H1 (cell line): ENCODE data around the gene HMCN2. TPM values are rescaled to one million over a fixed set of nuclear protein-coding genes. Genes with fewer than 3 reads are reported as not detected.

Experiments used
- CTCF ChIA-PET: fragments of 300-600 bp; sonication (Branson Sonifier 250); formaldehyde crosslinking; loops from one replicate; lab custom pipeline; 2021; ENCODE audit not compliant: partially characterized antibody; lab: Charles Lee
- POLR2A ChIA-PET: fragments of 300-600 bp; sonication (Branson Sonifier 250); formaldehyde crosslinking; loops from one replicate; lab custom pipeline; 2021; ENCODE audit warnings: inconsistent platforms; ENCODE audit not compliant: partially characterized antibody; lab: Charles Lee
- DNase-seq, 2 experiments: peaks; one replicate each; pipeline versions ENCODE4 v3.0.0 to v3.0.0-alpha.2; 2010 to 2022; ENCODE audit warnings: low spot score in 2 of 2, low read depth in 1 of 2, mixed read lengths in 1 of 2
- FAIRE-seq: peaks from 2 replicates; lab custom pipeline; 2011; peaks lifted over from hg19 to GRCh38; lab: Jason Lieb, UNC
- H2AFZ ChIP-seq: 2 replicates; pipeline ENCODE4 v1.8.1; 2012; ENCODE audit warnings: low read length, inconsistent platforms
- H2AK5ac ChIP-seq: 2 replicates; pipeline ENCODE4 v1.6.1; 2013; ENCODE audit warnings: low read depth, low read length
- H2BK120ac ChIP-seq: replicated peaks from 2 replicates; pipeline ENCODE3; 2013; ENCODE audit warnings: low read depth, low read length, inconsistent platforms
- H2BK12ac ChIP-seq: 2 replicates; pipeline ENCODE4 v1.6.1; 2013; ENCODE audit warnings: low read depth, low read length
- H2BK15ac ChIP-seq: 2 replicates; pipeline ENCODE4 v1.6.1; 2013; ENCODE audit warnings: low read length
- H2BK20ac ChIP-seq: 2 replicates; pipeline ENCODE4 v1.6.1; 2013; ENCODE audit warnings: low read length
- H2BK5ac ChIP-seq: 2 replicates; pipeline ENCODE4 v1.6.1; 2013; ENCODE audit warnings: low read depth, low read length
- H3K14ac ChIP-seq: 2 replicates; pipeline ENCODE4 v1.6.1; 2013; ENCODE audit warnings: inconsistent platforms; ENCODE audit not compliant: insufficient read length
- H3K18ac ChIP-seq: 2 replicates; pipeline ENCODE4 v1.6.1; 2013; ENCODE audit warnings: low read length; ENCODE audit errors: extremely low read depth
- H3K23ac ChIP-seq: 2 replicates; pipeline ENCODE4 v1.6.1; 2013; ENCODE audit warnings: inconsistent platforms; ENCODE audit not compliant: insufficient read length
- H3K23me2 ChIP-seq: 2 replicates; pipeline ENCODE4 v1.6.1; 2013; ENCODE audit warnings: low read depth, low read length
- H3K27ac ChIP-seq: 2 replicates; pipeline ENCODE4 v1.6.1; 2011; ENCODE audit warnings: low read depth, low read length, inconsistent platforms
- H3K27me3 ChIP-seq, 4 experiments: replicated peaks in 1 of 4; 1 replicate in 1 of 4; 2 replicates in 3 of 4; pipeline versions ENCODE4 v1.6.1 to v1.8.1; 2011 to 2013; ENCODE audit warnings: low read length in 3 of 4, mild to moderate bottlenecking in 3 of 4, inconsistent platforms in 2 of 4, mixed read lengths in 2 of 4, moderate library complexity in 1 of 4; ENCODE audit not compliant: control insufficient read depth in 3 of 4, insufficient read depth in 3 of 4; ENCODE audit errors: extremely low read depth in 1 of 4
- H3K36me3 ChIP-seq, 4 experiments: 2 replicates each; pipeline versions ENCODE4 v1.6.1 to v1.8.1; 2011 to 2013; ENCODE audit warnings: mild to moderate bottlenecking in 4 of 4, low read length in 3 of 4, moderate library complexity in 2 of 4, control low read depth in 1 of 4, inconsistent platforms in 1 of 4; ENCODE audit not compliant: insufficient read depth in 4 of 4, control insufficient read depth in 2 of 4
- H3K4ac ChIP-seq: replicated peaks from 2 replicates; pipeline ENCODE3; 2013; ENCODE audit warnings: low read length, low read depth, mixed read lengths, inconsistent platforms; ENCODE audit not compliant: insufficient read length
- H3K4me1 ChIP-seq, 4 experiments: replicated peaks in 1 of 4; 1 replicate in 1 of 4; 2 replicates in 3 of 4; pipeline versions ENCODE4 v1.6.1 to v1.8.1; 2011 to 2013; ENCODE audit warnings: low read length in 3 of 4, inconsistent platforms in 2 of 4, mixed read lengths in 1 of 4; ENCODE audit not compliant: insufficient read depth in 4 of 4, control insufficient read depth in 3 of 4
- H3K4me2 ChIP-seq, 2 experiments: 2 replicates each; pipeline versions ENCODE4 v1.6.1 to v1.8.1; 2011 to 2013; ENCODE audit warnings: low read depth in 2 of 2, low read length in 2 of 2, control low read depth in 1 of 2, inconsistent platforms in 1 of 2, mild to moderate bottlenecking in 1 of 2; ENCODE audit not compliant: insufficient read depth in 1 of 2
- H3K4me3 ChIP-seq, 4 experiments: fragments of 200-600, 300-600 bp in 1 of 4; sonication (generic), shearing (Covaris generic), sonication (Bioruptor Twin) in 1 of 4; 2 replicates each; pipeline versions ENCODE4 v1.5.1 to v1.8.1; 2011 to 2016; ENCODE audit warnings: low read length in 4 of 4, low read depth in 3 of 4, control low read depth in 2 of 4, inconsistent platforms in 2 of 4, mild to moderate bottlenecking in 2 of 4, mixed read lengths in 1 of 4, moderate library complexity in 1 of 4; ENCODE audit not compliant: insufficient read depth in 2 of 4; ENCODE audit errors: extremely low read depth in 1 of 4
- H3K56ac ChIP-seq: replicated peaks from 2 replicates; pipeline ENCODE3; 2013; ENCODE audit warnings: low read depth, mild to moderate bottlenecking, mixed read lengths, low read length, inconsistent platforms; ENCODE audit not compliant: insufficient read length
- H3K79me1 ChIP-seq: 2 replicates; pipeline ENCODE4 v1.6.1; 2013; ENCODE audit warnings: low read depth, low read length, control low read depth
- H3K79me2 ChIP-seq, 2 experiments: 2 replicates each; pipeline versions ENCODE4 v1.6.1 to v1.8.1; 2012 to 2013; ENCODE audit warnings: low read length in 2 of 2, mild to moderate bottlenecking in 2 of 2, inconsistent platforms in 1 of 2; ENCODE audit not compliant: insufficient read depth in 2 of 2, control insufficient read depth in 1 of 2
- H3K9ac ChIP-seq, 4 experiments: replicated peaks in 1 of 4; 1 replicate in 1 of 4; 2 replicates in 3 of 4; pipeline versions ENCODE4 v1.6.1 to v1.8.1; 2011 to 2013; ENCODE audit warnings: low read depth in 3 of 4, low read length in 3 of 4, control low read depth in 2 of 4, mild to moderate bottlenecking in 2 of 4, moderate library complexity in 2 of 4, inconsistent platforms in 1 of 4; ENCODE audit errors: extremely low read depth in 1 of 4
- H3K9me3 ChIP-seq, 2 experiments: 2 replicates each; pipeline versions ENCODE4 v1.6.1 to v1.8.1; 2012 to 2013; ENCODE audit warnings: mild to moderate bottlenecking in 2 of 2, moderate library complexity in 2 of 2, control low read depth in 1 of 2, inconsistent platforms in 1 of 2, low read depth in 1 of 2, low read length in 1 of 2, mixed read lengths in 1 of 2; ENCODE audit not compliant: insufficient read depth in 2 of 2
- H4K20me1 ChIP-seq, 2 experiments: replicated peaks in 1 of 2; 2 replicates each; pipeline versions ENCODE3 to v1.8.1; 2011 to 2013; ENCODE audit warnings: inconsistent platforms in 2 of 2, low read length in 2 of 2, mild to moderate bottlenecking in 1 of 2; ENCODE audit not compliant: insufficient read depth in 2 of 2, control insufficient read depth in 1 of 2
- H4K5ac ChIP-seq: 2 replicates; pipeline ENCODE4 v1.6.1; 2013; ENCODE audit warnings: low read length, low read depth, mixed read lengths, inconsistent platforms; ENCODE audit not compliant: insufficient read length
- H4K8ac ChIP-seq: 2 replicates; pipeline ENCODE4 v1.8.0; 2013; ENCODE audit warnings: mild to moderate bottlenecking, moderate library complexity, low read length, inconsistent platforms; ENCODE audit not compliant: insufficient read depth; ENCODE audit errors: extremely low read depth
- H4K91ac ChIP-seq: replicated peaks from 2 replicates; pipeline ENCODE3; 2013; ENCODE audit warnings: low read length, mixed read lengths, inconsistent platforms; ENCODE audit not compliant: insufficient read length
- EGR1 ChIP-seq: IDR thresholded peaks from 2 replicates; pipeline ENCODE4 v1.6.1; 2011; ENCODE audit warnings: low read depth, low read length, borderline replicate concordance
- EP300 ChIP-seq, 2 experiments: IDR thresholded peaks; 1 replicate in 1 of 2; 2 replicates in 1 of 2; pipeline ENCODE4 v1.6.1; 2011 to 2012; ENCODE audit warnings: low read depth in 2 of 2, low read length in 2 of 2, mild to moderate bottlenecking in 2 of 2, borderline replicate concordance in 1 of 2, inconsistent platforms in 1 of 2, moderate library complexity in 1 of 2
- HDAC2 ChIP-seq, 2 experiments: fragments of 300-600 bp in 1 of 2; sonication (generic) in 1 of 2; IDR thresholded peaks; 2 replicates each; pipeline ENCODE4 v1.6.1; 2011 to 2012; ENCODE audit warnings: low read depth in 2 of 2, low read length in 2 of 2, mild to moderate bottlenecking in 2 of 2, moderate library complexity in 2 of 2, borderline replicate concordance in 1 of 2, inconsistent platforms in 1 of 2
- RAD21 ChIP-seq, 2 experiments: IDR thresholded peaks in 1 of 2; conservative IDR thresholded peaks in 1 of 2; 2 replicates each; pipeline ENCODE4 v1.6.1; 2011; ENCODE audit warnings: low read depth in 2 of 2, low read length in 2 of 2, improper control_type of control experiment in 1 of 2, inconsistent platforms in 1 of 2, mild to moderate bottlenecking in 1 of 2, moderate library complexity in 1 of 2
- SAP30 ChIP-seq: fragments of 300-600 bp; sonication (generic); IDR thresholded peaks from 2 replicates; pipeline ENCODE4 v1.7.1; 2012; ENCODE audit warnings: low read length, moderate library complexity, mild to moderate bottlenecking, inconsistent platforms; ENCODE audit not compliant: insufficient read depth, insufficient replicate concordance
- WGBS, 2 experiments: shearing (Covaris generic) in 1 of 2; methylation state at CpG; one replicate each; pipeline versions ENCODE4 v1.1.6 to v1.1.7; 2013 to 2015; ENCODE audit warnings: low lambda C conversion rate in 2 of 2, mixed read lengths in 2 of 2, inconsistent platforms in 1 of 2, low coverage in 1 of 2, missing lambda C conversion rate in 1 of 2; ENCODE audit not compliant: insufficient replicate concordance in 2 of 2, insufficient coverage in 1 of 2, insufficient read length in 1 of 2; ENCODE audit errors: extremely low coverage in 1 of 2, missing lambda C conversion rate in 1 of 2; 5-methylcytosine and 5-hydroxymethylcytosine counted together
- polyA plus RNA-seq, 7 experiments: library from polyadenylated mRNA; depleted of rRNA in 3 of 7; stranded (reverse) in 5 of 7; unstranded in 2 of 7; fragments of >200 nt in 5 of 7; fragments of 200-250 nt in 2 of 7; gene quantifications; 1 replicate in 5 of 7; 2 replicates in 1 of 7; 4 replicates in 1 of 7; pipeline versions ENCODE4 v1.2.1 to v1.2.3, GENCODE V29; 2011 to 2013; ENCODE audit warnings: missing spikeins in 2 of 7, mixed read lengths in 2 of 7
- total RNA-seq: library from RNA; stranded (reverse); fragmentation: NEBNext Ultra II Directional; extraction: Animal tissue kit (Norgen Biotek cat#: 25700); gene quantifications from 2 replicates; pipeline ENCODE4 v1.2.1, GENCODE V29; 2021
- TF ChIP-seq, protein P1 (sequence below): IDR thresholded peaks from 2 replicates; pipeline ENCODE4 v1.6.1; 2011; ENCODE audit warnings: low read depth, mild to moderate bottlenecking, low read length; ENCODE audit not compliant: insufficient read depth

The HMCN2 gene
- total and polyA plus RNA-seq, 2 of the 8 experiments (the other 6 are each of a cell fraction or from before 2014, with no cell fraction given) = 5.0 to 9.1 TPM

- peaks cover 0 to 4% (median 0%) of the 10 kb centered on the region in 4 experiments; a peak in 1 of 8 replicates for H3K36me3 ChIP-seq
- no peaks in the 10 kb centered on the region for H3K79me2 ChIP-seq
- FAIRE-seq = no peak
- H2BK5ac ChIP-seq = no peak overlapping the region
- H2BK12ac ChIP-seq = no peak overlapping the region
- no peak overlapping the region for H3K4me3 ChIP-seq
- no peak overlapping the region for H3K18ac ChIP-seq
- POLR2A ChIA-PET = interaction anchor here (1.0 to 2.1 kb wide), 2 partner anchors 19 to 23 kb away, joined by 3 to 5 read pairs; no protein-coding TSS in a partner anchor
- peaks cover 0 to 10% (median 4%) of the 10 kb centered on the region in 4 experiments; a peak in 4 of 7 replicates for H3K4me1 ChIP-seq
- TF ChIP-seq RAD21 (IDR thresholded peaks at IDR 0.05 in 1 of 2, conservative IDR thresholded peaks at IDR 0.05 in 1 of 2; ENCODE audit: low read depth in 2 of 2, low read length in 2 of 2) = no peak
- TF ChIP-seq EGR1 = no peak
- TF ChIP-seq EP300 (IDR thresholded peaks at IDR 0.05; ENCODE audit: borderline replicate concordance in 1 of 2, low read depth in 2 of 2, low read length in 2 of 2) = no peak
- TF ChIP-seq SAP30 = no peak
- TF ChIP-seq HDAC2 (IDR thresholded peaks at IDR 0.05; ENCODE audit: borderline replicate concordance in 1 of 2, low read depth in 2 of 2, low read length in 2 of 2) = no peak
- TF ChIP-seq, protein P1, sequence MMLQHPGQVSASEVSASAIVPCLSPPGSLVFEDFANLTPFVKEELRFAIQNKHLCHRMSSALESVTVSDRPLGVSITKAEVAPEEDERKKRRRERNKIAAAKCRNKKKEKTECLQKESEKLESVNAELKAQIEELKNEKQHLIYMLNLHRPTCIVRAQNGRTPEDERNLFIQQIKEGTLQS = no peak
- TF ChIP-seq, all 59 proteins: peak for 0
- Histone ChIP-seq H2BK20ac (no peak overlapping the region), H3K27ac (peak overlapping the region; percentile 26; the same call in 1 of the 2 replicates), H2AK5ac (no peak overlapping the region), H3K4ac (no peak overlapping the region), H4K8ac (peak overlapping the region; percentile 45), H3K56ac (no peak overlapping the region), H3K4me2 (no peak overlapping the region), H3K9me3 (no peaks in the 10 kb centered on the region), H3K9ac (no peak overlapping the region), H4K91ac (no peak overlapping the region), H2BK120ac (no peak overlapping the region), H3K14ac (no peak overlapping the region), H2BK15ac (no peak overlapping the region), H4K5ac (no peak overlapping the region), H3K79me1 (no peaks in the 10 kb centered on the region), H2AFZ (no peak overlapping the region), H4K20me1 (no peaks in the 10 kb centered on the region), H3K23ac (no peak overlapping the region), H3K23me2 (no peaks in the 10 kb centered on the region; the same call in 1 of the 2 replicates), H3K27me3 (peaks cover 0 to 3% (median 0%) of the 10 kb centered on the region in 4 experiments; a peak in 2 of 7 replicates)
- 91% methylated on average over 17 of the region's 17 CpGs; no CpG with 5 or more reads in 1 of the 2 experiments for WGBS, 2 experiments
- DNase-seq = no peak
- CTCF ChIA-PET = interaction anchor here (0.6 to 10.0 kb wide), 10 partner anchors 13 to 130 kb away, joined by 3 to 63 read pairs (median 4); no protein-coding TSS in a partner anchor
These were observed 27.6 kb upstream of the HMCN2 start for GRCh38 chr9:130237763-130238524.
